A549 treated with AZD9567 at 1 μM for 4 hours (cell line): ENCODE results near the gene SETD9. TPM values are rescaled to one million over a fixed set of nuclear protein-coding genes. Genes with fewer than 3 reads are reported as not detected.

Experiments used
- total RNA-seq: library from RNA; stranded (reverse); fragments of 200-300 nt; extraction: Qiagen RNA extraction; gene quantifications from 5 replicates; pipeline ENCODE4 v1.2.3, GENCODE V29; 2022; ENCODE audit not compliant: insufficient read depth

Gene SETD9
- total RNA-seq: 4.1 to 6.1 TPM (median 5.9 TPM) in 5 replicates

GRCh38 chr5:56909294-56910209, at the start of gene SETD9:
Gene SETD9, plus strand, starts transcription at chr5:56909596. Its CDS starts 50 bp downstream, at chr5:56909646.

GRCh38 chr5:56951946-56952691, 42.7 kb downstream of the SETD9 start, which contains the start of gene MIER3:
Gene MIER3, minus strand, starts transcription at chr5:56952123. Its CDS starts 21 bp downstream, at chr5:56952102.

Other genes starting within 250 kb of the SETD9 start
- gene MAP3K1, start 94.0 kb upstream of the SETD9 start, total RNA-seq: 1.5 to 3.3 TPM (median 1.8 TPM) in 5 replicates
- 6.1 to 10.3 TPM (median 9.0 TPM) in 5 replicates for gene MIER3, start 42.5 kb downstream of the SETD9 start, total RNA-seq